Glutamatergic neuron (in vitro differentiated cells): ENCODE data around the gene VEPH1. TPM values are rescaled to one million over a fixed set of nuclear protein-coding genes. Genes with fewer than 3 reads are reported as not detected.

ENCODE experiments used
- DNase-seq: peaks from one replicate; pipeline ENCODE4 v3.0.0; 2022
- H3K27ac Mint-ChIP-seq: one replicate; pipeline ENCODE4 v1.8.0; 2020; ENCODE audit warnings: mild to moderate bottlenecking, mixed read lengths, inconsistent platforms; ENCODE audit not compliant: unreplicated experiment
- H3K27me3 Mint-ChIP-seq: one replicate; pipeline ENCODE4 v1.8.0; 2020; ENCODE audit warnings: mild to moderate bottlenecking, moderate library complexity, mixed read lengths, inconsistent platforms; ENCODE audit not compliant: unreplicated experiment
- H3K36me3 Mint-ChIP-seq: one replicate; pipeline ENCODE4 v1.8.0; 2020; ENCODE audit warnings: mild to moderate bottlenecking, mixed read lengths, inconsistent platforms; ENCODE audit not compliant: unreplicated experiment
- H3K4me1 Mint-ChIP-seq: one replicate; pipeline ENCODE4 v1.8.0; 2020; ENCODE audit warnings: mild to moderate bottlenecking, low read depth, mixed read lengths, inconsistent platforms; ENCODE audit not compliant: unreplicated experiment
- H3K4me3 Mint-ChIP-seq: one replicate; pipeline ENCODE4 v1.8.0; 2020; ENCODE audit warnings: mild to moderate bottlenecking, mixed read lengths, inconsistent platforms; ENCODE audit not compliant: unreplicated experiment
- H3K9me3 Mint-ChIP-seq: one replicate; pipeline ENCODE4 v1.8.0; 2020; ENCODE audit warnings: mild to moderate bottlenecking, moderate library complexity, mixed read lengths, inconsistent platforms; ENCODE audit not compliant: unreplicated experiment
- CTCF ChIP-seq: fragments of 200-600 bp; sonication (generic); IDR thresholded peaks from one replicate; pipeline ENCODE4 v1.5.0; 2021; ENCODE audit not compliant: partially characterized antibody, unreplicated experiment
- total RNA-seq: library from RNA; stranded (reverse); fragmentation: NEBNext Ultra II Directional; extraction: Animal tissue kit (Norgen Biotek cat#: 25700); gene quantifications from one replicate; pipeline ENCODE4 v1.2.1, GENCODE V29; 2021; ENCODE audit not compliant: unreplicated experiment

Gene VEPH1
- total RNA-seq, 1 donor from 2014 or later, result 9.3 TPM

- TF ChIP-seq CTCF, result no peak
- Mint-ChIP-seq H3K9me3 (no peaks in the 10 kb centered on the region), H3K4me1 (no peaks in the 10 kb centered on the region), H3K36me3 (peaks cover 7% of the 10 kb centered on the region), H3K4me3 (no peak overlapping the region), H3K27me3 (peaks cover 4% of the 10 kb centered on the region), H3K27ac (no peak overlapping the region)
- no peak for DNase-seq
These were observed 30.3 kb upstream of the VEPH1 start for GRCh38 chr3:157533298-157534070.

- no peak overlapping the region for H3K4me3 Mint-ChIP-seq
- H3K27ac Mint-ChIP-seq, result no peak overlapping the region
- DNase-seq, result no peak
These were observed 29.5 kb upstream of the VEPH1 start for GRCh38 chr3:157532529-157533297.

GRCh38 chr3:157531771-157532170 lies 28.6 kb upstream of the VEPH1 start:
- Mint-ChIP-seq H3K27ac (no peak overlapping the region), H3K4me3 (no peak overlapping the region), H3K36me3 (peaks cover 7% of the 10 kb centered on the region), H3K27me3 (peaks cover 1% of the 10 kb centered on the region), H3K4me1 (peaks cover 5% of the 10 kb centered on the region), H3K9me3 (no peaks in the 10 kb centered on the region)
- DNase-seq, result no peak
- no peak for TF ChIP-seq CTCF

More at GRCh38 chr3:157532529-157533297, 29.5 kb upstream of the VEPH1 start:
- Mint-ChIP-seq H3K27me3 (peaks cover 2% of the 10 kb centered on the region), H3K36me3 (peaks cover 7% of the 10 kb centered on the region), H3K9me3 (no peaks in the 10 kb centered on the region), H3K4me1 (peaks cover 5% of the 10 kb centered on the region)
- TF ChIP-seq CTCF, result peak; percentile 75

GRCh38 chr3:157531301-157531660 lies 28.1 kb upstream of the VEPH1 start:
- no peak overlapping the region for H3K27ac Mint-ChIP-seq
- no peak for TF ChIP-seq CTCF
- H3K36me3 Mint-ChIP-seq, result peaks cover 5% of the 10 kb centered on the region
- H3K4me3 Mint-ChIP-seq, result no peak overlapping the region
- no peaks in the 10 kb centered on the region for H3K9me3 Mint-ChIP-seq
- H3K27me3 Mint-ChIP-seq, result peaks cover 1% of the 10 kb centered on the region
- peaks cover 5% of the 10 kb centered on the region for H3K4me1 Mint-ChIP-seq
- no peak for DNase-seq
